Chondrocyte (in vitro differentiated cells): Measurements from ENCODE around the gene ARHGAP12. TPM values are rescaled to one million over a fixed set of nuclear protein-coding genes. Genes with fewer than 3 reads are reported as not detected.

Experiments
- DNase-seq: peaks from one replicate; pipeline ENCODE4 v3.0.0; 2021; ENCODE audit warnings: mixed read lengths, low spot score
- H3K27ac Mint-ChIP-seq: one replicate; pipeline ENCODE4 v1.8.0; 2021; ENCODE audit warnings: mild to moderate bottlenecking, moderate library complexity, mixed read lengths; ENCODE audit not compliant: unreplicated experiment
- H3K27me3 Mint-ChIP-seq: 2 replicates; pipeline ENCODE4 v1.8.0; 2021; ENCODE audit warnings: low read depth, mixed read lengths
- H3K36me3 Mint-ChIP-seq: 2 replicates; pipeline ENCODE4 v1.8.0; 2021; ENCODE audit warnings: low read depth, mixed read lengths
- H3K4me1 Mint-ChIP-seq: 2 replicates; pipeline ENCODE4 v1.8.0; 2021; ENCODE audit warnings: low read depth, mild to moderate bottlenecking, mixed read lengths
- H3K4me3 Mint-ChIP-seq: one replicate; pipeline ENCODE4 v1.8.0; 2021; ENCODE audit warnings: mild to moderate bottlenecking, moderate library complexity, mixed read lengths; ENCODE audit not compliant: unreplicated experiment
- H3K9me3 Mint-ChIP-seq: 2 replicates; pipeline ENCODE4 v1.8.0; 2021; ENCODE audit warnings: low read depth, mixed read lengths
- CTCF ChIP-seq: fragments of 200-600 bp; sonication (generic); IDR thresholded peaks from 2 replicates; pipeline ENCODE4 v1.5.0; 2021; ENCODE audit warnings: antibody characterized with exemption, mild to moderate bottlenecking, moderate library complexity
- total RNA-seq: library from RNA; stranded (reverse); gene quantifications from 3 replicates; pipeline ENCODE4 v1.2.1, GENCODE V29; 2021

The ARHGAP12 gene
- total RNA-seq, 1 donor from 2014 or later, result 18.1 TPM

GRCh38 chr10:31936086-31936485, 7.5 kb upstream of the ARHGAP12 start:
- Mint-ChIP-seq H3K9me3 (no peaks in the 10 kb centered on the region), H3K27me3 (no peaks in the 10 kb centered on the region)
- no peak for DNase-seq

DNA sequence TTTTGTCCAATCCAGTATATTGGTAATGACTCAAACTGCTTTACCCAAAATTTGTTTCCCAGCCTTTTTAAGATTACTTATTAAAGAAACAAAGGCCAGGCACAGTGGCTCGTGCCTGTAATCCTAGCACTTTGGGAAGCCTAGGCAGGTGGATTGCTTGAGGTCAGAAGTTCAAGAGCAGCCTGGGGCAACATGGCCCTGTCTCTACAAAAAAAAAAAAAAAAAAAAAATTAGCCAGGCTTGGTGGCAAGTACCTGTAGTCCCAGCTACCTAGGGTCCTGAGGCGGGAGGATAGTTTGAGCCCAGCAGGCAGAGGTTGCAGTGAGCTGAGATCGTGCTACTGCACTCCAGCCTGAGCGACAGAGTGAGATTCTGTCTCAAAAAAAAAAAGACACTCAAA, 7.0 kb upstream of the ARHGAP12 start:
- Mint-ChIP-seq H3K36me3 (no peaks in the 10 kb centered on the region), H3K27ac (no peak overlapping the region), H3K4me3 (no peak overlapping the region), H3K27me3 (no peaks in the 10 kb centered on the region), H3K9me3 (no peaks in the 10 kb centered on the region), H3K4me1 (peaks cover 10% of the 10 kb centered on the region)
- no peak for DNase-seq
- TF ChIP-seq CTCF, result no peak

More at GRCh38 chr10:31936086-31936485, 7.5 kb upstream of the ARHGAP12 start:
- TF ChIP-seq CTCF, result no peak
- Mint-ChIP-seq H3K4me3 (no peak overlapping the region), H3K27ac (no peak overlapping the region), H3K36me3 (no peaks in the 10 kb centered on the region), H3K4me1 (peaks cover 14% of the 10 kb centered on the region)

GRCh38 chr10:31932838-31933237, 4.2 kb upstream of the ARHGAP12 start:
- no peak overlapping the region for H3K27ac Mint-ChIP-seq

DNA sequence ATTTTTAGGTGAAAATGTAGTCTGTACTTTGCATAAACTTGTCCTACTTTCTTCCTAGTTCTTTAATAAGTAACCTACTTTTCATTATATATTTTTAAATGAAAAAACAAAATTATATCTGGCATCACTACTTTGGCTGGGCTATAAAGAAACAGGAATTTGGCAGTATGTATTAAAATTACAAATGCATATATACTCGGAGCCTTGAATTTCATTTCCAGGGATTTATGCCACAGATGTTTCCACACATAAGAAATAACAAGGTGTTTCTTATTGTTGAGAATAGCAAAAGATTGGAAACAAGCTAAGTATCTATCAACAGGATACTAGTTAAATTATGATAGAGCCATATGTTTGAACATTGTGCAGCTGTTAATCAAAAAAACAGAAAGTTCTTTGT, 2.2 kb upstream of the ARHGAP12 start:
- Mint-ChIP-seq H3K27ac (no peak overlapping the region), H3K9me3 (no peaks in the 10 kb centered on the region), H3K4me3 (no peak overlapping the region), H3K27me3 (no peaks in the 10 kb centered on the region), H3K4me1 (peaks cover 30% of the 10 kb centered on the region), H3K36me3 (no peaks in the 10 kb centered on the region)
- DNase-seq, result no peak
- TF ChIP-seq CTCF, result no peak

More at GRCh38 chr10:31932838-31933237, 4.2 kb upstream of the ARHGAP12 start:
- TF ChIP-seq CTCF, result no peak
- Mint-ChIP-seq H3K4me1 (peaks cover 13% of the 10 kb centered on the region), H3K36me3 (no peaks in the 10 kb centered on the region), H3K27me3 (no peaks in the 10 kb centered on the region), H3K4me3 (no peak overlapping the region), H3K9me3 (no peaks in the 10 kb centered on the region)
- DNase-seq, result no peak

DNA sequence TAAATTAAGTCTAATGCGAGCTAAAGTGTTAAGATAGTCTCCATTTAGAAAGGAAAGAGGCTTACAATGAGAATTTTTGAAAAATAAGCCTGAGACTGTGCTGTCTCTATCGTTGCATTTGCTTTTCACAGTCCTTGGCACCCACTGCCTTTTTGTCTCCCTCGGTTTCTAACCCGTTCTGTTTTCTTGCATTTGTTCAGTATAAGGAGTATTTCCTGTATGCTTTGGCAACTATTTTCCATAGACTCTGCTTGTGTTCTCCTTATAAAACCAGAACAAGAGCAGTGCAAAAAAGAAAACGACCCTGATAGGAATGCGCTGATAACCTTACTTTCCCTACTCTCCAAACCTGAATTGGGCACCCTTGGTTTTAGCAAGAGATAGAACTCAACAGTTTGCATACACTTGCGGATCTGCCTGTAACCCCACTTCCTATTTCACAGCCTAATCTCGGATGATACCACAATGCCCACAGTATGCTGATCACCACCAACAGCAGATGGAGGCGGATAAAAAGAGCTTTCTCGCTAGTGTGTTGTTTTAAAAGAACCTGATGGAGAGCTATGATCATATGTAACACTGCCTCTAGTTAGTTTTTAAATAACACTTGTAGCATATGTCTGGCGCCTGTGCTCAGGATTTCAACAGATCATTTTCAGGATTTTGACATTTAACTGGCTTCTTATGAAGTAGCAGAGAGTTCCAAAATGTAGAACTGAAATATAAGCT, 1.6 kb upstream of the ARHGAP12 start:
- Mint-ChIP-seq H3K27ac (peak overlapping the region; percentile 99), H3K9me3 (no peaks in the 10 kb centered on the region), H3K27me3 (no peaks in the 10 kb centered on the region), H3K4me3 (peak overlapping the region; percentile 86), H3K4me1 (peaks cover 30% of the 10 kb centered on the region), H3K36me3 (no peaks in the 10 kb centered on the region)
- peak; percentile 11 for TF ChIP-seq CTCF
- DNase-seq, result no peak
